ENCODE data around the gene PHC2.

PHC2 gene

DNA sequence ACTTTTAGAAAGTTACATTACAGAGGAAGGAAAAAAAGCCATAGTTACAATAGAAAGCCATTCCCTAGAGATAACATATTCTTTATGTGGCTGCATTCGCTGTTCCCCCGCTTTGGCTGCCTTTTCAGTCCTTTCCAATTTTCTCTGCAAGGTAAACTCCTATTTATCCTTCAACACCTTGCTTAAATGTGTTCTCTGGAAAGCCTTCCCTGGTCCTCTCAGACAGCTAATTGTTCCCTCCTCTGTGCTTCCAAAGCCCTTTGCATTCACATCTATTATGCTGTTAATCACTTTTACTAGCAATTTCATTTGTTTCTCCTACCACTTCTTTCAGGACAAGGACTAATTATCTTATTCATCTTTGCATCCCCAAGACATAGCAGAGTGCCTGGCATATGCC, 1.6 kb downstream of the PHC2 start:
- no peak overlapping the region for H3K4me3 ChIP-seq (ENCODE audit: low read depth, low read length)
- TF ChIP-seq, protein P1, sequence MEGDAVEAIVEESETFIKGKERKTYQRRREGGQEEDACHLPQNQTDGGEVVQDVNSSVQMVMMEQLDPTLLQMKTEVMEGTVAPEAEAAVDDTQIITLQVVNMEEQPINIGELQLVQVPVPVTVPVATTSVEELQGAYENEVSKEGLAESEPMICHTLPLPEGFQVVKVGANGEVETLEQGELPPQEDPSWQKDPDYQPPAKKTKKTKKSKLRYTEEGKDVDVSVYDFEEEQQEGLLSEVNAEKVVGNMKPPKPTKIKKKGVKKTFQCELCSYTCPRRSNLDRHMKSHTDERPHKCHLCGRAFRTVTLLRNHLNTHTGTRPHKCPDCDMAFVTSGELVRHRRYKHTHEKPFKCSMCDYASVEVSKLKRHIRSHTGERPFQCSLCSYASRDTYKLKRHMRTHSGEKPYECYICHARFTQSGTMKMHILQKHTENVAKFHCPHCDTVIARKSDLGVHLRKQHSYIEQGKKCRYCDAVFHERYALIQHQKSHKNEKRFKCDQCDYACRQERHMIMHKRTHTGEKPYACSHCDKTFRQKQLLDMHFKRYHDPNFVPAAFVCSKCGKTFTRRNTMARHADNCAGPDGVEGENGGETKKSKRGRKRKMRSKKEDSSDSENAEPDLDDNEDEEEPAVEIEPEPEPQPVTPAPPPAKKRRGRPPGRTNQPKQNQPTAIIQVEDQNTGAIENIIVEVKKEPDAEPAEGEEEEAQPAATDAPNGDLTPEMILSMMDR (IDR thresholded peaks at IDR 0.05; ENCODE audit: low read depth, low read length): no peak
- TF ChIP-seq MYC (IDR thresholded peaks at IDR 0.05; ENCODE audit: low read depth, low read length) (no peak), POLR2A (IDR thresholded peaks at IDR 0.05; ENCODE audit: extremely low read depth, insufficient read length) (no peak)
- TF ChIP-seq, protein P2, sequence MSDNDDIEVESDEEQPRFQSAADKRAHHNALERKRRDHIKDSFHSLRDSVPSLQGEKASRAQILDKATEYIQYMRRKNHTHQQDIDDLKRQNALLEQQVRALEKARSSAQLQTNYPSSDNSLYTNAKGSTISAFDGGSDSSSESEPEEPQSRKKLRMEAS (IDR thresholded peaks at IDR 0.05; ENCODE audit: low read depth, low read length): no peak
- DNase-seq (ENCODE audit: low read depth): no peak

- TF ChIP-seq, protein P2 (IDR thresholded peaks at IDR 0.05; ENCODE audit: low read depth, low read length): no peak
- TF ChIP-seq MYC (IDR thresholded peaks at IDR 0.05; ENCODE audit: low read depth, low read length) (no peak), POLR2A (IDR thresholded peaks at IDR 0.05; ENCODE audit: extremely low read depth, insufficient read length) (no peak)
- TF ChIP-seq, protein P1 (IDR thresholded peaks at IDR 0.05; ENCODE audit: low read depth, low read length): no peak
- H3K4me3 ChIP-seq (ENCODE audit: low read depth, low read length): no peak overlapping the region
- DNase-seq (ENCODE audit: low read depth): no peak
These were observed 2.2 kb downstream of the PHC2 start for GRCh38 chr1:33428661-33429060.

GRCh38 chr1:33426916-33427315, 4.0 kb downstream of the PHC2 start:
- no peak overlapping the region for H3K4me3 ChIP-seq (ENCODE audit: low read depth, low read length)
- no peak for DNase-seq (ENCODE audit: low read depth)
- TF ChIP-seq, protein P2 (IDR thresholded peaks at IDR 0.05; ENCODE audit: low read depth, low read length): no peak
- TF ChIP-seq, protein P1 (IDR thresholded peaks at IDR 0.05; ENCODE audit: low read depth, low read length): no peak
- TF ChIP-seq POLR2A (IDR thresholded peaks at IDR 0.05; ENCODE audit: extremely low read depth, insufficient read length) (no peak), MYC (IDR thresholded peaks at IDR 0.05; ENCODE audit: low read depth, low read length) (no peak)

GRCh38 chr1:33425900-33426299, 5.0 kb downstream of the PHC2 start:
- TF ChIP-seq, protein P1 (IDR thresholded peaks at IDR 0.05; ENCODE audit: low read depth, low read length): no peak
- TF ChIP-seq POLR2A (IDR thresholded peaks at IDR 0.05; ENCODE audit: extremely low read depth, insufficient read length) (no peak), MYC (IDR thresholded peaks at IDR 0.05; ENCODE audit: low read depth, low read length) (no peak)
- TF ChIP-seq, protein P2 (IDR thresholded peaks at IDR 0.05; ENCODE audit: low read depth, low read length): no peak
- no peak for DNase-seq (ENCODE audit: low read depth)
- no peak overlapping the region for H3K4me3 ChIP-seq (ENCODE audit: low read depth, low read length)

DNA sequence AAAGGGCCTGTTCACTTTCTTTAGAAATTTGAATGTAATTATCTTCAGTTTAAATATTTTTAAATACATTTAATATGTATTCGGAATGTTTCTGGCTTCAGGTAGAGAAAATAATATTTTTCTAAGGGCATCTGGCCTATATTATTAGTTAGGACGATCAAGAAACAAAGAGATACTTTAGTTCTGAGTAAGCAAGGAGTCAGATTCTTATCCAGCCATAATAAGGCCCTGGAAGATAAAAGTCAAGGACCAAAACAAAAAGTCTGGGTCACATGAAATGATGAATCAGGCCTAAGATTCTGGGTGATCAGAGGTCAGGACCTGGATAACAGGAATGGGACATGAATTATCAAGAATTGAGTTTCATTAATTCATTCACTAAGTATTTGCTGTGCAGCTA, 6.3 kb downstream of the PHC2 start:
- DNase-seq (ENCODE audit: low read depth): no peak
- H3K4me3 ChIP-seq (ENCODE audit: low read depth, low read length): no peak overlapping the region
- TF ChIP-seq, protein P2 (IDR thresholded peaks at IDR 0.05; ENCODE audit: low read depth, low read length): no peak
- TF ChIP-seq, protein P1 (IDR thresholded peaks at IDR 0.05; ENCODE audit: low read depth, low read length): no peak
- TF ChIP-seq POLR2A (IDR thresholded peaks at IDR 0.05; ENCODE audit: extremely low read depth, insufficient read length): no peak
- no peak for TF ChIP-seq MYC (IDR thresholded peaks at IDR 0.05; ENCODE audit: low read depth, low read length)

- no peak for DNase-seq (ENCODE audit: low read depth)
- H3K4me3 ChIP-seq (ENCODE audit: low read depth, low read length): no peak overlapping the region
- no peak for TF ChIP-seq MYC (IDR thresholded peaks at IDR 0.05; ENCODE audit: low read depth, low read length)
- TF ChIP-seq POLR2A (IDR thresholded peaks at IDR 0.05; ENCODE audit: extremely low read depth, insufficient read length): no peak
- TF ChIP-seq, protein P1 (IDR thresholded peaks at IDR 0.05; ENCODE audit: low read depth, low read length): no peak
- TF ChIP-seq, protein P2 (IDR thresholded peaks at IDR 0.05; ENCODE audit: low read depth, low read length): no peak
These were observed 6.7 kb downstream of the PHC2 start for GRCh38 chr1:33424205-33424604.

Data from NB4 (cell line).